ENCODE results near the gene ZBTB20.
"Not testable (repeated sequence)": the region's sequence is repeated elsewhere in the genome, so short reads cannot be mapped to it uniquely, and the experiment has no call there.

Gene ZBTB20

DNA sequence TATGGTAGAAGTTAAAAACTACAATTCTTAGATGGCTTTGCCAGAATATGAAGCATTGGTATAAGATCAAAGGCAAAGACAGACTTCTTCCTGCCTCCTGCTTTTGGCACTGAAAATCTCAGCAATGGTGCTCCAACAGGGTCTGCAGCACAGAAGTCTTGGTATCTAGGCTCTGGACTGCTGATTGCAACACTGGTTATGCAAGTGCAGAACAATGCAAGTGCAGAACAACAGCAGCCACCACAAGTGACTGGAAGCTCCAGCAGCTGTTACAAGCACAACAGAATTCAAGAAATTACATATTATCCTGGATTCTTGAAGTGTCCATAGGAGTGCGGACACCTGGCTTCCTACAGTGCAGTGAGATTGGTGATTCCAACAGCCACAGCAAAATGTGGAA is 33.7 kb downstream of the ZBTB20 start:
- H3K9me3 ChIP-seq (ENCODE audit: control insufficient read depth, insufficient read depth, low read length), result no peaks in the 10 kb centered on the region
- H3K36me3 ChIP-seq (ENCODE audit: insufficient read depth, low read length), result no peaks in the 10 kb centered on the region
- H3K4me1 ChIP-seq (ENCODE audit: insufficient read depth, low read length), result no peaks in the 10 kb centered on the region
- H3K9ac ChIP-seq (ENCODE audit: low read depth, low read length), result no peak overlapping the region

DNA sequence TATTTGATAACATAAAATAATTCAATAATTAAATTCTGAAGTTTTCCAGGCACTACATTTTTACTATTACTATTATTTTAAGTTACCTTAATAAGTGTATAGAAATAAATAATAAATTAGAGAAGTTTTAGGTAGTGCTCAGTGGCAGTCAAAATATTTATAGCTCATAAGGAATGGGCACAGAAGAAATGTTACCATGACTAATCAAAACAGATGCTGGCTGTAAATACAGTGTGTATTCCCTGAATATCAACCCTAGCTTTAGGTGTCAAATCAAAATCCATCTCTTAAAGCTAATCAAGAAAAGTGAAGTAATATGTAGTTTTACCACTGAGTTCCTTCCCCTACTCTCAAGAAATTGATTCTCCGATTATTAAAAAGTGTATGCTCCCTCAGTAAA is 35.5 kb downstream of the ZBTB20 start:
- H3K36me3 ChIP-seq (ENCODE audit: insufficient read depth, low read length), result no peaks in the 10 kb centered on the region
- H3K9ac ChIP-seq (ENCODE audit: low read depth, low read length), result no peak overlapping the region
- H3K9me3 ChIP-seq (ENCODE audit: control insufficient read depth, insufficient read depth, low read length), result no peaks in the 10 kb centered on the region
- no peaks in the 10 kb centered on the region for H3K4me1 ChIP-seq (ENCODE audit: insufficient read depth, low read length)

DNA sequence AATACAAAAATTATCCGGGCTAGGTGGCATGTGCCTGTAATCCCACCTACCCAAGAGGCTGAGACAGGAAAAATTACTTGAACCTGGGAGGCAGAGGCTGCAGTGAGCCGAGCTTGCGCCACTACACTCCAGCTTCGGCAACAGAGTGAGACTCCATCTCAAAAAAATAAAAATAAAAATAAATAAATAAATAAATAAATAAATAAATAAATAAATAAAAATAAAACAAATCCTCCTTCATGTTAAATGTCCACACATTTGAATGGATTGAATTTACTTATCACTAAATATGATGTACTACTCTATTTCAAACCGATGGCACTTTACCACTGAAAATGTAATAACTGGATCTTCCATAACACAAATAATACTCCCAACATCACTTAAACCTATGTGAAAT is 36.3 kb downstream of the ZBTB20 start:
- Histone ChIP-seq H3K9ac (ENCODE audit: low read depth, low read length) (no peak overlapping the region), H3K4me1 (ENCODE audit: insufficient read depth, low read length) (no peaks in the 10 kb centered on the region), H3K36me3 (ENCODE audit: insufficient read depth, low read length) (no peaks in the 10 kb centered on the region), H3K9me3 (ENCODE audit: control insufficient read depth, insufficient read depth, low read length) (no peaks in the 10 kb centered on the region)

DNA sequence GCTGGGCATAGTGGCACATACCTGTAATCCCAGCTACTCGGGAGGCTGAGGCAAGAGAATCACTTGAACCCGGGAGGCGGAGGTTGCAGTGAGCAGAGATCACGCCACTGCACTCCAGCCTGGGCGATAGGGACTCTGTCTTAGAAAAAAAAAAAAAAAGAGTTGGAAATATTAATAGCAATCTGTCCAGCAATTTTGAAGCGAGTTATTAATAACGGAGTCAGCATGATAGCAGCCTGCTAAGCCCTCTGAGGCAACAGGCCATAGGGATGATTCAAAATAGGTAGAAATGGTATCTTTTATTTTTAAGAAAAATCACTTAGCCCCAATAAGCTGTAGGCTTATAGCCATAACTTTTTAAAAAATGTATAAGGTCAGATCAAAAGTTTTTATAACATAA is 37.0 kb downstream of the ZBTB20 start:
- not testable (repeated sequence) for H3K9ac ChIP-seq (ENCODE audit: low read depth, low read length); H3K4me1 ChIP-seq (ENCODE audit: insufficient read depth, low read length); H3K9me3 ChIP-seq (ENCODE audit: control insufficient read depth, insufficient read depth, low read length); H3K36me3 ChIP-seq (ENCODE audit: insufficient read depth, low read length)

DNA sequence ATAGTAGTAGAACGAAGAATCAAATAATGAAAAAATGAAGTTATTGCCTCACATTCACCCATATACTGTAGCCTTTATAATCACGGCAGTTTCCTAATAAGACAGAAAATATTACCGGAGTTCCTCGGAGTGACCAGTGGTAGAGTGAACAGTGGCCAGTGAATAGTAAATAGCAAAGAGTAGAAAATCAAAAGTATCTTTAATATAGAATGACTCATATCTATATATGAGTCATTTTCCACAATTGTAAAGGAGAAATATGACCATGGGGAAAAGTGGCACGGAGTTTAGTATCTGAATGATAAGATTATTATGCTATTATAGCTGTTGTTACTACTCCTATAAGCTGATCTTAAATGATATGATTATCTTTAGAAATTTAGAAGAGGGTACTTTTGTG is 38.5 kb downstream of the ZBTB20 start:
- no peaks in the 10 kb centered on the region for H3K4me1 ChIP-seq (ENCODE audit: insufficient read depth, low read length)
- H3K9ac ChIP-seq (ENCODE audit: low read depth, low read length), result no peak overlapping the region
- H3K9me3 ChIP-seq (ENCODE audit: control insufficient read depth, insufficient read depth, low read length), result no peaks in the 10 kb centered on the region
- no peaks in the 10 kb centered on the region for H3K36me3 ChIP-seq (ENCODE audit: insufficient read depth, low read length)

DNA sequence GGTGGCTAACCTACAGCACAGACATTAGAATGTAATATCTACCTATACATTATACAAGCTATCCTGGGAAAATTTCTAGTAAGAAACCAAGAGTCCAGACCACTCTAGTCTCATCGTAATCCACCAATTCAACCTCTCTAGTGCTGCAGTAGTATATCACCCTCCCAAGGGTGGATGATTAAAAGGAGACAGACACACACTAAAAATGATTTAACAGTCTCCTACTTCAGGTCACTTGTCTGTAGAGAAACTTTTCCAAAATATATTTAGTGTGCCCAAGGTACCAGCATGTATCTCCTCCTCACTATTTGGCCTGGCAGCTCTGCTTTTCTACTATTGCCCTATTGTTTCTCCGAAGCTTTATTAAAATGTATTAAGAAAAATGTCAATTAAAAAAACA is 45.0 kb downstream of the ZBTB20 start:
- no peaks in the 10 kb centered on the region for H3K36me3 ChIP-seq (ENCODE audit: insufficient read depth, low read length)
- peaks cover 8% of the 10 kb centered on the region; the same call in 1 of the 2 replicates for H3K4me1 ChIP-seq (ENCODE audit: insufficient read depth, low read length)
- H3K9me3 ChIP-seq (ENCODE audit: control insufficient read depth, insufficient read depth, low read length), result no peaks in the 10 kb centered on the region
- no peak overlapping the region for H3K9ac ChIP-seq (ENCODE audit: low read depth, low read length)

DNA sequence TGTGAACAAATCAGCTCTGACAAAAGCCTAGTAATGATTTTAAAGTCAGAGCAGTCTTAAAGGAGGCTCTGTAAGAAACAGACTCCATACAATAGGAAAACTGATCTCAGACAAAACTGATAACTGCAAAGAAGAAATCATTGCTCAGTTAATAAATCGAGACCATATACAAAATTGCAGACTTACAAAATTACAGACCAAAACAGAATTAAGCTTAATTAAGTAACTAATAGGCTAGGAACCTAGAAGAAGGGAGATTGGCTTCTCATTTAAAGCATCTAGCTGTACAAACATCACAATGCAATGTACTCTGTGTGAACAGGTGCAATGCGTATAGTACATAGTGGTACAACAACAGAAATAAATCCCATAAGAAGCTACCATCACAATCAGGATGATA is 46.3 kb downstream of the ZBTB20 start:
- H3K4me1 ChIP-seq (ENCODE audit: insufficient read depth, low read length), result peaks cover 8% of the 10 kb centered on the region; the same call in 1 of the 2 replicates
- H3K9ac ChIP-seq (ENCODE audit: low read depth, low read length), result no peak overlapping the region
- H3K36me3 ChIP-seq (ENCODE audit: insufficient read depth, low read length), result no peaks in the 10 kb centered on the region
- H3K9me3 ChIP-seq (ENCODE audit: control insufficient read depth, insufficient read depth, low read length), result no peaks in the 10 kb centered on the region

DNA sequence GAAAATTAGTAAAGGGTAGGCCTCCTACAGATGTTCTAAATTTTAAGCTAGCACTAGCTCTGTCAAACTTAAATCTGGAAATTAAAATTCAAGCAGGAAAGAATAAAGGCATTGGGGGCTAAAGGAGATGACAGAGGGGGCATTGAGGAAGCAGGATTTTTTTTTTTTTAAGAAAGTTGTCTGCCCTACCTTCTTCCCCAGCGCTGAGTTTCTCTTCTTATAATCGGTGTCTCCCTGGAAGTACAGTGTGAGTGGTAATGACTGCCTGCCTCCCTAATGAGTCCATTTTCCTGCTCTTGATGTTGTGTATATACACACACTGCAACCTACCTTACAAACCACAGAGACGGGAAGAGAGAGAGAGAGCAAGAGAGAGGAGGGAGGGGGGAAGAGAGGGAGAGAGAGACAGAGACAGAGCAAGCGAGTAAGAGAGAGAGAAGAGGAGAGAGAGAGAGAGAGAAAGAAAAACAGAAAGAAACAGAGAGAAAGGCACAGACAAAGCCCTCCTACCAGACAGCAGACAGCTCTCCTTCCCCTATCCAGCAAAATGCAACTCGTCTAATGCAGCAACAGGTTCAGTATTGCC is 47.0 kb downstream of the ZBTB20 start:
- peak overlapping the region; percentile 19 for H3K9ac ChIP-seq (ENCODE audit: low read depth, low read length)
- peaks cover 8% of the 10 kb centered on the region; the same call in 1 of the 2 replicates for H3K4me1 ChIP-seq (ENCODE audit: insufficient read depth, low read length)
- no peaks in the 10 kb centered on the region for H3K9me3 ChIP-seq (ENCODE audit: control insufficient read depth, insufficient read depth, low read length)
- no peaks in the 10 kb centered on the region for H3K36me3 ChIP-seq (ENCODE audit: insufficient read depth, low read length)

DNA sequence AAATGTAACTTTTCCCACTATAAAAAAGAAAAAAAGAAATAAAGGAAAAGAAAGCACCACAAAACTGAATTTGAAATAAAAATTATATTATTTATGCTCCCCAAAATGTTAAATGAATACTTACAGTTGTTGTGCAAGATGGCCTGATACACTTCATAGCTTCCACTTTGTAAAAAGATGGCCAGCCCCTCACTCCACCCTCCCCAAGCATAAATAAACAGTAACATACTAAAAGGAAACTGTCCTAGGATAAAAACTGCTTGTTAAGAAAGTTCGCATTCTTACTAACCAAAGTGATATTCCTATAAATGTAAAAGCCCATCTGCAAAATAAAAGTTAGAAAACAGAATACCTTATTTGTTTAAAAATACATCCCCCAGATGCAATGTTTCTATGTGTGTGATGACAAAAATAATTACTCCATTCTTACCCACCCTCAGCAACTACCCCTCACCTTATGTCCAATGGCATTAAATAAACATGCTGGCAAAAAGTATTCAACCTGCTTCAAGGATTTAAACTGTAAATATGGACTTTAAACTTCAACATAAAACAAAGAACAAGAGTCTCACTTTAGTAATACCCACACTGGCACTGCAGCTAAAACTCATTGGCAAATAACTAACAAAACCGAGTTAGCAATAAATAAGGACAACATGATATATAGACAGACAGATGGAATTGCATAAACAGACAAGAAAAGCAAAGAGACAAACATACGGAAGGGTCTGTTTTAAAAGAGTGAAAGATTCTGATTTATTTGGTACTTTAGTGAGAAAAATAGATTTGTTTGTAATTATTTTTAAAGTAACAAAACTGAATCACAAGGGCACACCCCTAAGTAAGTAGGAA is 47.7 kb downstream of the ZBTB20 start:
- Histone ChIP-seq H3K4me1 (ENCODE audit: insufficient read depth, low read length) (peaks cover 8% of the 10 kb centered on the region; the same call in 1 of the 2 replicates), H3K9me3 (ENCODE audit: control insufficient read depth, insufficient read depth, low read length) (no peaks in the 10 kb centered on the region), H3K9ac (ENCODE audit: low read depth, low read length) (no peak overlapping the region), H3K36me3 (ENCODE audit: insufficient read depth, low read length) (no peaks in the 10 kb centered on the region)

DNA sequence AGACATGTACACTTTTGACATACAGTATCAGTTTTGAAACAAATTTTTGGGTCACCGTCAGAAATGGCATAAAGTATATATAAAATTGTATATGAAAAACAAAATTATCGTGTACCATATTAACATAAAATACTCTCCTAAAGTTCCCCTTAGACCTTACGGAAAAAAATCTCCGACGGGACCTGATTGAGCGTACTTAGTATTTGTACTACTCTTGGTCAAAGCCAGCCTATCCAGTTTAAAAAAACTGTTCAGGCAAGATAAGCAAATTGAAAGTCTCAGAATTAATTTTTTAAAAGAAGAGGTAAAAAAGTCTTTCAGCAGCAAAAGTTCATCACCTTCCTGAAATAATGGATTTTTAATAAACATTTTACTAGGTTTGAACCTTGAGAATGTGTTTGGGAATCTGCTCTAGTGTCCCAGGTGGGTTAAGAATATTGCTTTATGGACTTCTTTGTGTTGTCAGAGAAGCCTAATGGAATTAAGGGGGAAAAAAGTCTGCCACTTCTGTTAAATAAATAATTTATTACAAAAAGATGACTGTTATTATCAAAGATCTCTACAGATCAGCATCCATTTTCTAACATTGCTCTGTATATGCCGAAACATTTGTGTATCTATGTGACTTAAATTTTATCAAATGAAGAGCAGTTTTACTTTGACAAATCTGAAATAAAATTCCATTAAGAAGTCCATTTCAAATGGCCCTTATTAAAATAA is 48.6 kb downstream of the ZBTB20 start:
- no peak overlapping the region for H3K9ac ChIP-seq (ENCODE audit: low read depth, low read length)
- H3K36me3 ChIP-seq (ENCODE audit: insufficient read depth, low read length), result no peaks in the 10 kb centered on the region
- H3K9me3 ChIP-seq (ENCODE audit: control insufficient read depth, insufficient read depth, low read length), result no peaks in the 10 kb centered on the region
- peaks cover 8% of the 10 kb centered on the region; the same call in 1 of the 2 replicates for H3K4me1 ChIP-seq (ENCODE audit: insufficient read depth, low read length)

DNA sequence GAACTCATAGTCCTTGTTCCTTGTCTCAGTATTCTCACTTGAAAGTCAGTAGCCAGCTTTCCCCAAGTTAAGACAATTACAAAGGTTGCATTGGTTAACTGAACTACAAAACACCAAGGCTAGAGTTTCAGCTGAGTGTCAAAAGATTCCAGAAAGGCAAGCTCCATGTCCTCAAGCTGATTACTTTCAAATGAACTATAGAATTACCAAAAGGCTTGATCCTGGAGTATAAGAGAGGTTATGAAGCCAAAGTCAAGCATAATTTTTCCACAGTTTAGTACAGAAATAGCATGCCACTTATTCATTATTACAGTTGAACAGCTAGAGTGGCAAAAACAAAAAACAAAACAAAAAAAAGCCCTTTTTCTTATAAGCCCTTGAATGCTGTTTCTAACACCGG is 51.9 kb downstream of the ZBTB20 start:
- Histone ChIP-seq H3K9ac (ENCODE audit: low read depth, low read length) (no peak overlapping the region), H3K4me1 (ENCODE audit: insufficient read depth, low read length) (peaks cover 6% of the 10 kb centered on the region; the same call in 1 of the 2 replicates), H3K36me3 (ENCODE audit: insufficient read depth, low read length) (no peaks in the 10 kb centered on the region), H3K9me3 (ENCODE audit: control insufficient read depth, insufficient read depth, low read length) (no peaks in the 10 kb centered on the region)

DNA sequence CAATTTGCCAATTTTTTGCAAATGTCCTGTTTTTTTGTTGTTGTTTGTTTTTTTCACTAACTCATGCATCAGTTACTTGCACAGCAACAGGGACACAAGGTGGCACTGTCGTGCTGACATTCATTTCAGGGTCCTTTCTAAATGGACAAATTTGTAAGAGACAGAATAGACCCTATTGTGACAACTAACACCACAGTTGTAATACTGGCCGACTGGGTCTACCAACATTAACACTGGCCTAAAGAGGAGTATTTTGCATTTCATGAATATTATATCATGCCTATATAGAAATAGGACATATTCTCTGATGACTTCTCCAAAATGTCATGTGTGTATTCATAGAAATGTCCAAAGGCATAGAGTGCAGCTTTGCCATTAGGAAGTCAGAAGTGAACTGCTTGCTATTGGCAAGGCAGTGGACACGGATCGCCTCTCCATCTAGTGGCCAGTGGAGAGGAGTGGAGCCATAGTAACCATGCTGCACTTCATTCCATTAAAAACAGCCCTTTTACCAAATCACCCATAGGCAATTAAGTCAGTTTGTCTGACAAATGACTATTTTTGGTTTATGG is 54.8 kb downstream of the ZBTB20 start:
- no peak overlapping the region for H3K9ac ChIP-seq (ENCODE audit: low read depth, low read length)
- H3K36me3 ChIP-seq (ENCODE audit: insufficient read depth, low read length), result no peaks in the 10 kb centered on the region
- H3K4me1 ChIP-seq (ENCODE audit: insufficient read depth, low read length), result peaks cover 15% of the 10 kb centered on the region; the same call in 1 of the 2 replicates
- no peaks in the 10 kb centered on the region for H3K9me3 ChIP-seq (ENCODE audit: control insufficient read depth, insufficient read depth, low read length)

DNA sequence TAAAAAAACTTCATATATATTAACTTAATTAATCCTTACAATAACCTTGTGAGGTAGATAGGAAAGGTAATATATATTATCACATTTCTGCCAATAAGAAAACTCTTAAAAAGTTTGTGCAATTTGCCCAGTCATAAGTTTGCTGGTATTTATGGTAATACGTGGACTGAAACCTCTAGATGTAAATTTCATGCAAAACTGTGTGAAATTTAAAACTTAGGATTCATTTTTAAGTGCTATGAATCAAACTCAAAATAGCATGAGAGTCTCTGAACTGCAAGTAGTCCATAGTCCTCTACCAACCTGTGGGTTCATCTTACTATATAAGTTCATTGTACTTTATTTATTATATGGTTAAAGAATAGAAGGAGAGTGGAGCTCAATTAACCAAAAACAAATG is 56.4 kb downstream of the ZBTB20 start:
- Histone ChIP-seq H3K9me3 (ENCODE audit: control insufficient read depth, insufficient read depth, low read length) (no peaks in the 10 kb centered on the region), H3K4me1 (ENCODE audit: insufficient read depth, low read length) (peaks cover 15% of the 10 kb centered on the region; the same call in 1 of the 2 replicates), H3K9ac (ENCODE audit: low read depth, low read length) (no peak overlapping the region), H3K36me3 (ENCODE audit: insufficient read depth, low read length) (no peaks in the 10 kb centered on the region)

DNA sequence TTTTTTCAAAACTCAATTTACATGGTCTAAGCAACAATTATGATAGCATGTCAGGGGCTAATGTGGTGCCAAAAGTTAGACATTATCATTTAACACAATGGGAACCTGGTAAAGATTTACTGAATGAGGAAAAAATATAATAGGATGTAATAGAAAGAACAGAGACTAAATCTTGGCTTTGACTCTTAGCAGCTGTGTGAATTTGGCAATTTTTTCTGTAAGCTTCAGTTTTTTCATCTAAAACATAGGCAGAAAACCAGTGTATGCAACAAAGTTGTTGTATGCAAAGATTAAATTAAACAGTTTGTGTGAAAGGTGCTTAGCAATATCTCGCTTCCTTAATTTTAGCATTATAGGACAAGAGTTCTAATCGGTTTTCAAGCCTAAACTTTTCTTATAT is 57.6 kb downstream of the ZBTB20 start:
- no peak overlapping the region for H3K9ac ChIP-seq (ENCODE audit: low read depth, low read length)
- H3K36me3 ChIP-seq (ENCODE audit: insufficient read depth, low read length), result no peaks in the 10 kb centered on the region
- H3K9me3 ChIP-seq (ENCODE audit: control insufficient read depth, insufficient read depth, low read length), result no peaks in the 10 kb centered on the region
- peaks cover 15% of the 10 kb centered on the region; the same call in 1 of the 2 replicates for H3K4me1 ChIP-seq (ENCODE audit: insufficient read depth, low read length)

Measured in ES-I3 (cell line).